IMR-90 (cell line): Measurements from ENCODE around the gene HDAC8. TPM values are rescaled to one million over a fixed set of nuclear protein-coding genes. Genes with fewer than 3 reads are reported as not detected.

Source experiments
- ATAC-seq: fragments of 200-7000 bp; cut with Tn5 transposase; 2 replicates; pipeline ENCODE4 v1.9.1; 2020; ENCODE audit warnings: low read depth, mild to moderate bottlenecking, moderate library complexity
- BruUV-seq: library from RNA; stranded (reverse); fragments of 400-500 nt; replicated peaks from 2 replicates; lab custom pipeline; 2021; lab: Mats Ljungman, UMichigan
- CTCF ChIA-PET: fragments of 300-600 bp; formaldehyde crosslinking; extraction: SDS; loops from one replicate; lab custom pipeline; 2021; ENCODE audit warnings: antibody characterized with exemption; lab: Yijun Ruan, JAX
- POLR2A ChIA-PET: fragments of 300-600 bp; sonication (Branson Sonifier 250); formaldehyde crosslinking; loops from one replicate; lab custom pipeline; 2022; ENCODE audit warnings: antibody characterized with exemption; ENCODE audit not compliant: unreplicated experiment; lab: Charles Lee
- DNase-seq: peaks from one replicate; pipeline ENCODE4 v3.0.0; 2013
- H2AFZ ChIP-seq: replicated peaks from 2 replicates; pipeline ENCODE3; 2013; ENCODE audit warnings: low read length, mild to moderate bottlenecking; ENCODE audit not compliant: poor library complexity
- H2AK5ac ChIP-seq: 2 replicates; pipeline ENCODE4 v1.6.1; 2013; ENCODE audit warnings: low read depth, low read length, inconsistent platforms
- H2AK9ac ChIP-seq: replicated peaks from 2 replicates; pipeline ENCODE3; 2013; ENCODE audit warnings: mild to moderate bottlenecking, low read depth, low read length, moderate library complexity; ENCODE audit not compliant: poor library complexity
- H2BK120ac ChIP-seq: 2 replicates; pipeline ENCODE4 v1.6.1; 2013; ENCODE audit warnings: low read depth, low read length, inconsistent platforms
- H2BK15ac ChIP-seq: 3 replicates; pipeline ENCODE4 v1.6.1; 2013; ENCODE audit warnings: low read depth, low read length, inconsistent platforms
- H2BK20ac ChIP-seq: 2 replicates; pipeline ENCODE4 v1.6.1; 2013; ENCODE audit warnings: low read depth, mild to moderate bottlenecking, inconsistent platforms, low read length, moderate library complexity
- H2BK5ac ChIP-seq: 2 replicates; pipeline ENCODE4 v1.6.1; 2013; ENCODE audit warnings: mild to moderate bottlenecking, low read depth, low read length, inconsistent platforms; ENCODE audit not compliant: poor library complexity, severe bottlenecking
- H3K14ac ChIP-seq: replicated peaks from 2 replicates; pipeline ENCODE4 v1.6.1; 2013; ENCODE audit warnings: low read depth, low read length, inconsistent platforms
- H3K18ac ChIP-seq: 2 replicates; pipeline ENCODE4 v1.6.1; 2013; ENCODE audit warnings: low read depth, low read length, control low read depth
- H3K23ac ChIP-seq: 2 replicates; pipeline ENCODE4 v1.6.1; 2013; ENCODE audit warnings: low read depth, low read length, inconsistent platforms
- H3K27ac ChIP-seq: 2 replicates; pipeline ENCODE4 v1.5.1; 2013; ENCODE audit warnings: mild to moderate bottlenecking, control low read depth, low read length; ENCODE audit not compliant: insufficient read depth
- H3K27me3 ChIP-seq: 2 replicates; pipeline ENCODE4 v1.6.1; 2013; ENCODE audit warnings: low read length; ENCODE audit not compliant: control insufficient read depth, insufficient read depth
- H3K36me3 ChIP-seq: 2 replicates; pipeline ENCODE4 v1.6.1; 2013; ENCODE audit warnings: low read length, mixed read lengths; ENCODE audit not compliant: control insufficient read depth, insufficient read depth
- H3K4ac ChIP-seq: 2 replicates; pipeline ENCODE4 v1.6.1; 2013; ENCODE audit warnings: low read depth, low read length, inconsistent platforms
- H3K4me1 ChIP-seq: 2 replicates; pipeline ENCODE4 v1.6.1; 2013; ENCODE audit warnings: low read length, mixed read lengths; ENCODE audit not compliant: control insufficient read depth, insufficient read depth
- H3K4me2 ChIP-seq: 2 replicates; pipeline ENCODE4 v1.6.1; 2013; ENCODE audit warnings: low read depth, mild to moderate bottlenecking, control low read depth, low read length, moderate library complexity
- H3K4me3 ChIP-seq: 2 replicates; pipeline ENCODE4 v1.5.1; 2013; ENCODE audit warnings: low read depth, mild to moderate bottlenecking, control low read depth, low read length, moderate library complexity; ENCODE audit not compliant: insufficient read depth
- H3K56ac ChIP-seq: 2 replicates; pipeline ENCODE4 v1.6.1; 2013; ENCODE audit warnings: low read length, inconsistent platforms; ENCODE audit not compliant: insufficient read depth; ENCODE audit errors: extremely low read depth
- H3K79me1 ChIP-seq, 2 experiments: 2 replicates each; pipeline ENCODE4 v1.6.1; 2013; ENCODE audit warnings: low read length in 2 of 2, inconsistent platforms in 1 of 2, low read depth in 1 of 2
- H3K9ac ChIP-seq: 2 replicates; pipeline ENCODE4 v1.6.1; 2013; ENCODE audit warnings: low read depth, low read length, control low read depth
- H3K9me1 ChIP-seq: 2 replicates; pipeline ENCODE4 v1.6.1; 2013; ENCODE audit warnings: low read length, inconsistent platforms; ENCODE audit not compliant: insufficient read depth
- H3K9me3 ChIP-seq: 2 replicates; pipeline ENCODE4 v1.6.1; 2013; ENCODE audit warnings: low read length; ENCODE audit not compliant: control insufficient read depth, insufficient read depth
- H4K20me1 ChIP-seq: 2 replicates; pipeline ENCODE4 v1.6.1; 2013; ENCODE audit warnings: low read length, inconsistent platforms; ENCODE audit not compliant: insufficient read depth
- H4K5ac ChIP-seq: 2 replicates; pipeline ENCODE4 v1.6.1; 2013; ENCODE audit warnings: mild to moderate bottlenecking, low read depth, low read length, control low read depth
- H4K8ac ChIP-seq, 2 experiments: 2 replicates each; pipeline ENCODE4 v1.6.1; 2013; ENCODE audit warnings: low read depth in 2 of 2, low read length in 2 of 2, control low read depth in 1 of 2, inconsistent platforms in 1 of 2
- H4K91ac ChIP-seq: 2 replicates; pipeline ENCODE4 v1.6.1; 2013; ENCODE audit warnings: low read depth, low read length, inconsistent platforms; ENCODE audit not compliant: insufficient read depth
- BHLHE40 ChIP-seq: fragments of 150-350 bp; IDR thresholded peaks from 2 replicates; pipeline ENCODE4 v1.6.1; 2016; ENCODE audit warnings: mild to moderate bottlenecking, low read depth, low read length
- CEBPB ChIP-seq: IDR thresholded peaks from 2 replicates; pipeline ENCODE4 v1.6.1; 2012; ENCODE audit warnings: low read depth, low read length, improper control_type of control experiment
- CHD1 ChIP-seq: IDR thresholded peaks from 2 replicates; pipeline ENCODE4 v1.6.1; 2012; ENCODE audit warnings: low read depth, low read length, improper control_type of control experiment
- CTCF ChIP-seq: conservative IDR thresholded peaks from 2 replicates; pipeline ENCODE4 v1.5.1; 2012; ENCODE audit warnings: mild to moderate bottlenecking, low read depth, low read length, improper control_type of control experiment
- FOS ChIP-seq: fragments of 150-350 bp; IDR thresholded peaks from 2 replicates; pipeline ENCODE4 v1.6.1; 2016; ENCODE audit warnings: low read depth, low read length
- MAFK ChIP-seq: IDR thresholded peaks from 2 replicates; pipeline ENCODE4 v1.6.1; 2012; ENCODE audit warnings: low read depth, low read length, improper control_type of control experiment
- MAZ ChIP-seq: IDR thresholded peaks from 2 replicates; pipeline ENCODE4 v1.6.1; 2012; ENCODE audit warnings: low read depth, mild to moderate bottlenecking, low read length, improper control_type of control experiment, moderate library complexity, borderline replicate concordance
- MXI1 ChIP-seq: IDR thresholded peaks from 2 replicates; pipeline ENCODE4 v1.6.1; 2012; ENCODE audit warnings: low read depth, mild to moderate bottlenecking, low read length, moderate library complexity, borderline replicate concordance
- NFE2L2 ChIP-seq: fragments of 150-350 bp; IDR thresholded peaks from 2 replicates; pipeline ENCODE4 v1.6.1; 2016; ENCODE audit warnings: low read depth, mild to moderate bottlenecking, low read length
- POLR2A ChIP-seq: IDR thresholded peaks from 2 replicates; pipeline ENCODE4 v1.6.1; 2012; ENCODE audit warnings: mild to moderate bottlenecking, low read depth, low read length
- RAD21 ChIP-seq: IDR thresholded peaks from 2 replicates; pipeline ENCODE4 v1.6.1; 2012; ENCODE audit warnings: low read length, improper control_type of control experiment
- RFX5 ChIP-seq: IDR thresholded peaks from 2 replicates; pipeline ENCODE4 v1.8.0; 2012; ENCODE audit warnings: low read depth, mild to moderate bottlenecking, low read length, moderate library complexity
- SMC3 ChIP-seq: fragments of 150-350 bp; IDR thresholded peaks from 2 replicates; pipeline ENCODE4 v1.6.1; 2016; ENCODE audit warnings: low read depth, mild to moderate bottlenecking, antibody characterized with exemption, low read length, moderate library complexity
- USF2 ChIP-seq: fragments of 150-350 bp; IDR thresholded peaks from 2 replicates; pipeline ENCODE4 v1.6.1; 2017; ENCODE audit warnings: mild to moderate bottlenecking, antibody characterized with exemption, low read length, low read depth
- WGBS, 2 experiments: methylation state at CpG; one replicate each; pipeline versions ENCODE4 v1.1.5 to v1.1.7; 2013; ENCODE audit warnings: missing lambda C conversion rate in 2 of 2; ENCODE audit not compliant: insufficient read length in 1 of 2; ENCODE audit errors: extremely low coverage in 2 of 2; 5-methylcytosine and 5-hydroxymethylcytosine counted together
- dilution Hi-C: fragments of 300-500 bp; cut with HindIII; formaldehyde crosslinking; loops from one replicate; pipeline ENCODE4 v1.14.3; 2018; ENCODE audit warnings: low sequenced_read_pairs; ENCODE audit not compliant: unreplicated experiment
- in situ Hi-C: fragments of 300-500 bp; cut with MboI; formaldehyde crosslinking; loops from 3 replicates; pipeline ENCODE4 v1.14.3; 2019; ENCODE audit warnings: low sequenced_read_pairs, inconsistent platforms, mixed read lengths
- intact Hi-C: fragments of 100-400 bp; cut with micrococcal nuclease; formaldehyde crosslinking; loops from 2 replicates; pipeline ENCODE4 v1.10.0; 2022
- polyA plus RNA-seq, 3 experiments: library from polyadenylated mRNA; depleted of rRNA; stranded (reverse); fragments of >200 nt; gene quantifications; 2 replicates each; pipeline ENCODE4 v1.2.3, GENCODE V29; 2012; ENCODE audit warnings: low replicate concordance in 1 of 3
- total RNA-seq: library from RNA; depleted of rRNA; stranded (reverse); fragments of >200 nt; gene quantifications from 2 replicates; pipeline ENCODE4 v1.2.3, GENCODE V29; 2012
- TF ChIP-seq, protein P1 (sequence below): fragments of 150-350 bp; IDR thresholded peaks from 2 replicates; pipeline ENCODE4 v1.6.1; 2016; ENCODE audit warnings: low read depth, mild to moderate bottlenecking, low read length, moderate library complexity, borderline replicate concordance

Gene HDAC8
- total and polyA plus RNA-seq, 2 of the 4 experiments (the other 2 are of a cell fraction), result 16.1 to 28.5 TPM

DNA sequence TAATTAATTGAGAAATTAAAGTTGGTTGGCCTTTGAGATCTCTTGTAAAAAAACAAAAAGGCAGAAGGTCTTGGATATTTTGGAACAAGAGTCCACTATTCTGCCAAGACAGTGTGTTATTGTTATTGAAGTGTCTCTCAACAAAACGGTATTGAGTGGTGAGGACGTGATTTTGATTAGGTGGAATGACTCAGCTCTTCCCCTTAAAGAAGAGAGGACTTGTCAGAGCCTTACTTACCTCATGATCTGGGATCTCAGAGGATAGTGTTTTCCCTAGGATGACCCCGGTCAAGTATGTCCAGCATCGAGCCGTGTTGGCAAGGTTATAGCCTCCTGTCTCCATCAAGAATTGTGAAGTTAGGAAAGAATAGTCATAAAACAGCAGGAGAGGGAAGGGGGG, 110.9 kb downstream of the HDAC8 start:
- DNase-seq, result no peak
- Histone ChIP-seq H4K20me1 (no peaks in the 10 kb centered on the region), H3K9ac (no peak overlapping the region), H3K79me1 (no peaks in the 10 kb centered on the region), H3K9me3 (no peaks in the 10 kb centered on the region), H3K4me3 (no peak overlapping the region), H2AK9ac (no peak overlapping the region), H2BK20ac (no peak overlapping the region), H3K9me1 (no peaks in the 10 kb centered on the region), H2AFZ (no peak overlapping the region), H3K4me1 (no peaks in the 10 kb centered on the region), H3K56ac (no peak overlapping the region), H3K4ac (no peak overlapping the region), H3K14ac (no peak overlapping the region), H4K5ac (no peak overlapping the region), H3K23ac (no peak overlapping the region), H2AK5ac (no peak overlapping the region), H3K4me2 (no peak overlapping the region), H3K36me3 (peaks cover 3% of the 10 kb centered on the region; the same call in 1 of the 2 replicates), H3K27ac (no peak overlapping the region), H2BK5ac (no peak overlapping the region), H3K18ac (no peak overlapping the region), H3K27me3 (peaks cover 2% of the 10 kb centered on the region), H4K8ac (no peak overlapping the region), H2BK120ac (no peak overlapping the region), H4K91ac (no peak overlapping the region), H2BK15ac (no peak overlapping the region)
- TF ChIP-seq CEBPB, result no peak
- TF ChIP-seq CTCF, result no peak
- no peak for TF ChIP-seq FOS
- no peak for TF ChIP-seq MAFK
- no peak for TF ChIP-seq SMC3
- TF ChIP-seq POLR2A, result no peak
- TF ChIP-seq MAZ, result no peak
- TF ChIP-seq MXI1, result no peak
- no peak for TF ChIP-seq RAD21
- TF ChIP-seq USF2, result no peak
- no peak for TF ChIP-seq NFE2L2
- TF ChIP-seq BHLHE40, result no peak
- TF ChIP-seq, protein P1, sequence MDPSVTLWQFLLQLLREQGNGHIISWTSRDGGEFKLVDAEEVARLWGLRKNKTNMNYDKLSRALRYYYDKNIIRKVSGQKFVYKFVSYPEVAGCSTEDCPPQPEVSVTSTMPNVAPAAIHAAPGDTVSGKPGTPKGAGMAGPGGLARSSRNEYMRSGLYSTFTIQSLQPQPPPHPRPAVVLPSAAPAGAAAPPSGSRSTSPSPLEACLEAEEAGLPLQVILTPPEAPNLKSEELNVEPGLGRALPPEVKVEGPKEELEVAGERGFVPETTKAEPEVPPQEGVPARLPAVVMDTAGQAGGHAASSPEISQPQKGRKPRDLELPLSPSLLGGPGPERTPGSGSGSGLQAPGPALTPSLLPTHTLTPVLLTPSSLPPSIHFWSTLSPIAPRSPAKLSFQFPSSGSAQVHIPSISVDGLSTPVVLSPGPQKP, result no peak
- TF ChIP-seq CHD1, result no peak
- no peak for TF ChIP-seq RFX5
- dilution Hi-C loops, result no loop called here
- 20% methylated on average over 1 of the region's 5 CpGs; no CpG with 5 or more reads in 1 of the 2 experiments for WGBS, 2 experiments
- CTCF ChIA-PET, result no interaction called here
- no peak for ATAC-seq
- POLR2A ChIA-PET, result no interaction called here
- intact Hi-C loops, result no loop called here
- no TSS peak for BruUV-seq
- in situ Hi-C loops, result no loop called here
